Activated CD4-positive, alpha-beta T cell treated with anti-CD3 and anti-CD28 coated beads, Interleukin-2, amount 50 U/mL, for 24 hours (primary cell): ENCODE results near the gene GNAO1.

Experiments used
- DNase-seq, 2 donors: peaks; one replicate each; pipeline ENCODE4 v3.0.0-alpha.2; 2020; ENCODE audit warnings: low read depth in 1 of 2, low spot score in 1 of 2

Gene GNAO1

GRCh38 chr16:56331915-56332314, 140.6 kb downstream of the GNAO1 start:
- DNase-seq = no peak

GRCh38 chr16:56332464-56333079, 141.3 kb downstream of the GNAO1 start:
- DNase-seq = no peak

- DNase-seq = no peak
Observed at GRCh38 chr16:56334761-56335160, 143.5 kb downstream of the GNAO1 start.

GRCh38 chr16:56336071-56336688, 144.9 kb downstream of the GNAO1 start:
- no peak for DNase-seq

GRCh38 chr16:56336711-56337110, 145.4 kb downstream of the GNAO1 start:
- no peak for DNase-seq

GRCh38 chr16:56337131-56337857, 146.0 kb downstream of the GNAO1 start:
- DNase-seq = no peak

- DNase-seq = no peak
Observed at GRCh38 chr16:56337858-56338325, 146.6 kb downstream of the GNAO1 start.

- no peak for DNase-seq
Observed at GRCh38 chr16:56338566-56339318, 147.5 kb downstream of the GNAO1 start.

- no peak for DNase-seq
Observed at GRCh38 chr16:56339431-56340195, 148.3 kb downstream of the GNAO1 start.

GRCh38 chr16:56340416-56340815, 149.1 kb downstream of the GNAO1 start:
- DNase-seq = no peak

- DNase-seq = no peak
Observed at GRCh38 chr16:56340864-56341365, 149.6 kb downstream of the GNAO1 start.

GRCh38 chr16:56341656-56342399, 150.5 kb downstream of the GNAO1 start:
- DNase-seq = no peak

- DNase-seq = no peak
Observed at GRCh38 chr16:56343661-56344517, 152.6 kb downstream of the GNAO1 start.

- no peak for DNase-seq
Observed at GRCh38 chr16:56344518-56345405, 153.5 kb downstream of the GNAO1 start.

- DNase-seq = no peak
Observed at GRCh38 chr16:56345406-56346050, 154.2 kb downstream of the GNAO1 start.

GRCh38 chr16:56346131-56346890, 155.0 kb downstream of the GNAO1 start:
- DNase-seq = no peak

- no peak for DNase-seq
Observed at GRCh38 chr16:56347166-56347565, 155.9 kb downstream of the GNAO1 start.
